Endothelial cell of umbilical vein (primary cell): ENCODE data around the gene SLC39A11.

ENCODE experiments used
- CTCF ChIP-seq, 2 donors: IDR thresholded peaks; 1 replicate in 1 of 2; 2 replicates in 1 of 2; pipeline ENCODE4 v1.5.1; 2011; ENCODE audit warnings: low read length in 2 of 2, mild to moderate bottlenecking in 2 of 2, moderate library complexity in 2 of 2, control low read depth in 1 of 2, inconsistent platforms in 1 of 2, low read depth in 1 of 2; ENCODE audit not compliant: insufficient read depth in 1 of 2; ENCODE audit errors: extremely low read depth in 1 of 2
- EZH2 ChIP-seq: IDR thresholded peaks from 2 replicates; pipeline ENCODE4 v1.6.1; 2012; ENCODE audit warnings: borderline replicate concordance, low read depth, mild to moderate bottlenecking, moderate library complexity, low read length, inconsistent platforms; ENCODE audit not compliant: severe bottlenecking
- FOS ChIP-seq: IDR thresholded peaks from 2 replicates; pipeline ENCODE4 v1.6.1; 2011; ENCODE audit warnings: mild to moderate bottlenecking, low read length, moderate library complexity, borderline replicate concordance; ENCODE audit not compliant: insufficient read depth
- POLR2A ChIP-seq: IDR thresholded peaks from 2 replicates; pipeline ENCODE4 v1.6.1; 2012; ENCODE audit warnings: low read depth, mild to moderate bottlenecking, control low read depth, low read length
- POLR2AphosphoS5 ChIP-seq: IDR thresholded peaks from 2 replicates; pipeline ENCODE4 v1.6.1; 2012; ENCODE audit warnings: low read depth, mild to moderate bottlenecking, control low read depth, low read length, moderate library complexity; ENCODE audit not compliant: insufficient read depth

DNA sequence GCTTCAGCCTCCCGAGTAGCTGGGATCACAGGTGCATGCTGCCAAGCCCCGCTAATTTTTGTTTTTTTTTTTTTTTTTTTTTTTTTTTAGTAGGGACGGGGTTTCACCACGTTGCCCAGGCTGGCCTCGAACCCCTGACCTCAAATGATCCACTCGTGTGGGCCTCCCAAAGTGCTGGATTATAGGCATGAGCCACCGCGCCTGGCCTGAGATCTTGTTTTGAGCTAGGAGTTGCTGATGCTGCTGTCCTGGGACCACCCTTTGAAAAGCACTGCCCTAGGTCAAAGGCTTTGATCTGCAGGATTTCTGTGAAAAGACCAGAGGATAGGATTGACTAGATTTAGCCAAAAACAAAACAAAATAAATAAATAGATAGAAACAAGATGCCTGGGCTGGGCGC lies 798 bp upstream of the SLC39A11 start:
- no peak for TF ChIP-seq CTCF (IDR thresholded peaks at IDR 0.05; ENCODE audit: extremely low read depth in 1 of 2, insufficient read depth in 1 of 2, low read depth in 1 of 2, low read length in 2 of 2)
- TF ChIP-seq EZH2 = no peak
- TF ChIP-seq FOS = no peak
- no peak for TF ChIP-seq POLR2AphosphoS5
- no peak for TF ChIP-seq POLR2A
